Transverse colon (tissue), 4 donors: ENCODE data around the gene RSL1D1. TPM values are rescaled to one million over a fixed set of nuclear protein-coding genes. Genes with fewer than 3 reads are reported as not detected.

Source experiments
- DNase-seq: peaks from one replicate; pipeline ENCODE4 v3.0.0-alpha.2; 2019
- H3K27ac ChIP-seq, 4 donors: fragments of 200-600 bp; sonication (generic); 2 replicates each; pipeline ENCODE4 v1.5.1; 2016 to 2018; ENCODE audit warnings: inconsistent platforms in 4 of 4
- H3K27me3 ChIP-seq: fragments of 200-600 bp; sonication (generic); 2 replicates; pipeline ENCODE4 v1.5.1; 2017; ENCODE audit warnings: inconsistent platforms
- H3K36me3 ChIP-seq, 4 donors: fragments of 200-600 bp; sonication (generic); 2 replicates each; pipeline ENCODE4 v1.5.1; 2017 to 2019; ENCODE audit warnings: inconsistent platforms in 4 of 4
- H3K4me1 ChIP-seq, 4 donors: fragments of 200-600 bp; sonication (generic); 2 replicates each; pipeline ENCODE4 v1.5.1; 2017 to 2020; ENCODE audit warnings: inconsistent platforms in 4 of 4
- H3K4me3 ChIP-seq, 4 donors: fragments of 200-600 bp; sonication (generic); 1 replicate in 1 of 4; 2 replicates in 3 of 4; pipeline versions ENCODE4 v1.5.1 to v1.6.1; 2017 to 2019; ENCODE audit warnings: inconsistent platforms in 4 of 4
- H3K9me3 ChIP-seq, 2 donors: fragments of 200-600 bp; sonication (generic); 2 replicates each; pipeline ENCODE4 v1.5.1; 2017 to 2019; ENCODE audit warnings: inconsistent platforms in 2 of 2
- EP300 ChIP-seq: sonication (generic); formaldehyde crosslinking; IDR thresholded peaks from one replicate; pipeline ENCODE4 v1.6.1; 2017; ENCODE audit warnings: antibody characterized with exemption, low read depth
- POLR2A ChIP-seq: fragments of 450-650 bp; IDR thresholded peaks from one replicate; pipeline ENCODE4 v1.6.1; 2016; ENCODE audit warnings: antibody characterized with exemption, mild to moderate bottlenecking, moderate library complexity
- POLR2AphosphoS5 ChIP-seq, 3 donors: sonication (generic); formaldehyde crosslinking; IDR thresholded peaks; one replicate each; pipeline ENCODE4 v1.6.1; 2016; ENCODE audit warnings: antibody characterized with exemption in 3 of 3
- WGBS, 2 donors: methylation state at CpG; one replicate each; pipeline ENCODE4 v1.1.5; 2018; ENCODE audit warnings: low coverage in 1 of 2; 5-methylcytosine and 5-hydroxymethylcytosine counted together
- in situ Hi-C, 4 donors: fragments of 200-750 bp; cut with MboI; loops; one replicate each; pipeline versions ENCODE4 v1.15.0 to v1.15.1; 2017; ENCODE audit warnings: low sequenced_read_pairs in 3 of 4, low pct_ligation_motif_present in 1 of 4, low pct_unique_long_range_greater_than_20kb in 1 of 4
- intact Hi-C: fragments of 100-400 bp; cut with DNase I; formaldehyde crosslinking; loops from one replicate; pipeline ENCODE4 v1.15.1; 2023; ENCODE audit warnings: low total_unique reads
- total RNA-seq, 4 donors: library from RNA; depleted of rRNA; stranded (reverse); fragments of >200 nt; gene quantifications; one replicate each; pipeline ENCODE4 v1.1.0, GENCODE V29; 2016
- TF ChIP-seq, protein P1 (sequence below), 5 experiments: fragments of 200-600 bp in 3 of 5; fragments of 450-650 bp in 2 of 5; sonication (generic) in 3 of 5; IDR thresholded peaks; 1 replicate in 2 of 5; 2 replicates in 3 of 5; pipeline ENCODE4 v1.5.1; 2016 to 2017; ENCODE audit warnings: antibody characterized with exemption in 5 of 5, inconsistent platforms in 3 of 5, mild to moderate bottlenecking in 2 of 5, moderate library complexity in 1 of 5

Gene RSL1D1
- total RNA-seq, 4 donors from 2014 or later = 41.5 to 120 (median 65.9) TPM

DNA sequence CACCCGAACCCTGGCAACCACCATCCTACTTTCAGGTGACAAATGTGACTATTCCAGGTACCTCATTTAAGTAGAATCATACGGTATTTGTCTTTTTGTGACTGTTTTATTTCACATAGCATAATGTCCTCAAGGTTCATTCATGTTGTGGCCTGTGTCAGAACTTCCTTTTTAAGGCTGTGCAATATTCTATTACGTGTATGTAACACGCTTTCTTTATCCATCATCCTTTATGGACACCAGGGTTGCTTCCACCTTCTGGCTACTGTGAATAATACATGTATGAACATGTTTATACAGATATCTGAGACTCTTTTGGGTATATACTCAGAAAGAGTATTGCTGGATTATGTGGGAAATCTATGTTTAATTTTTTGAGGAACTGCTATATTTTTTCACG, 28.7 kb upstream of the RSL1D1 start:
- DNase-seq = no peak
- intact Hi-C loops = no loop called here
- Histone ChIP-seq H3K9me3 (no peaks in the 10 kb centered on the region), H3K4me1 (no peaks in the 10 kb centered on the region), H3K27me3 (no peaks in the 10 kb centered on the region), H3K27ac (no peak overlapping the region), H3K36me3 (peaks cover 0 to 81% (median 25%) of the 10 kb centered on the region in 4 donors), H3K4me3 (no peak overlapping the region)
- 90 to 91% methylated on average over 5 of the region's 5 CpGs for WGBS, 2 donors
- in situ Hi-C loops = loop anchor here in 1 of 4 donors (10.0 kb wide), 1 partner anchor 185 kb away; no protein-coding TSS in a partner anchor
- TF ChIP-seq POLR2AphosphoS5 (IDR thresholded peaks at IDR 0.05) (no peak), POLR2A (no peak), EP300 (no peak)

DNA sequence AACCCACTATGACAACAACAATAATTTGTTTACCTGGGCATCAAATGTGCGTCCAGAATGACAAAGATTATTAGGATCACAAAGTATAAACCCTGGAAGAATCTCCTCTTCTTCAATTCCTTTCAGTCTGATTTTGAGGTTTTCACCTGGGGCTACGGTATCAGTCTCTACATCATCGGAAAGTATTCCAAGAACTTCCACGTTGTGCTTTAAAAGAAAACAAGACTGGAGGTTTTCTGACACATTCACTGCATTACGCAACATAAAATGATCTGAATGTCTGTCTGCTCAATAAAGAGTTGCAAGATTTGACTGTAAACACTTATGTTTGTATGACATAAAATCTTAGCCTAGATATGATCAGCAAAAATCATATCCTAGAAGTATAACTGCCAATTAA, 26.0 kb upstream of the RSL1D1 start:
- no peak for DNase-seq
- Histone ChIP-seq H3K27me3 (no peaks in the 10 kb centered on the region), H3K4me1 (no peaks in the 10 kb centered on the region), H3K36me3 (peaks cover 0 to 71% (median 27%) of the 10 kb centered on the region in 4 donors), H3K9me3 (no peaks in the 10 kb centered on the region), H3K27ac (no peak overlapping the region), H3K4me3 (no peak overlapping the region)
- WGBS, 2 donors = 87 to 91% methylated on average over 5 of the region's 5 CpGs
- in situ Hi-C loops (no loop called here), intact Hi-C loops (no loop called here)
- TF ChIP-seq, protein P1, sequence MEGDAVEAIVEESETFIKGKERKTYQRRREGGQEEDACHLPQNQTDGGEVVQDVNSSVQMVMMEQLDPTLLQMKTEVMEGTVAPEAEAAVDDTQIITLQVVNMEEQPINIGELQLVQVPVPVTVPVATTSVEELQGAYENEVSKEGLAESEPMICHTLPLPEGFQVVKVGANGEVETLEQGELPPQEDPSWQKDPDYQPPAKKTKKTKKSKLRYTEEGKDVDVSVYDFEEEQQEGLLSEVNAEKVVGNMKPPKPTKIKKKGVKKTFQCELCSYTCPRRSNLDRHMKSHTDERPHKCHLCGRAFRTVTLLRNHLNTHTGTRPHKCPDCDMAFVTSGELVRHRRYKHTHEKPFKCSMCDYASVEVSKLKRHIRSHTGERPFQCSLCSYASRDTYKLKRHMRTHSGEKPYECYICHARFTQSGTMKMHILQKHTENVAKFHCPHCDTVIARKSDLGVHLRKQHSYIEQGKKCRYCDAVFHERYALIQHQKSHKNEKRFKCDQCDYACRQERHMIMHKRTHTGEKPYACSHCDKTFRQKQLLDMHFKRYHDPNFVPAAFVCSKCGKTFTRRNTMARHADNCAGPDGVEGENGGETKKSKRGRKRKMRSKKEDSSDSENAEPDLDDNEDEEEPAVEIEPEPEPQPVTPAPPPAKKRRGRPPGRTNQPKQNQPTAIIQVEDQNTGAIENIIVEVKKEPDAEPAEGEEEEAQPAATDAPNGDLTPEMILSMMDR (IDR thresholded peaks at IDR 0.05) = no peak
- TF ChIP-seq POLR2AphosphoS5 (IDR thresholded peaks at IDR 0.05) (no peak), POLR2A (no peak), EP300 (no peak)

DNA sequence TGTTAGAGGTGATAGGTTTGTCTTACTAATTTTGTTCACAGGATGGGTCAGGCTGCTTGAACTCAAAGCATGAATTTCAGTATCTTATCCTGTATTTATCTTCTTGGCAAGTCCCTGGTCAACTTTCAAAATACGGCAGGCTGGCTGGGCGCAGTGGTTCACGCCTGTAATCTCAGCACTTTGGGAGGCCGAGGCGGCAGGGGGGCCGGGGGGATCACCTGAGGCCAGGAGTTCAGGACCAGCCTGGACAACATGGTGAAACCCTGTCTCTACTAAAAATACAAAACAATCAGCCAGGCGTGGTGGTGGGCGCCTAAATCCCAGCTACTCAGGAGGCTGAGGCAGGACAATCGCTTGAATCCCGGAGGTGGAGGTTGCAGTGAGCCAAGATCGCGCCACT, 25.0 kb upstream of the RSL1D1 start:
- no peak for TF ChIP-seq POLR2A
- no peak for TF ChIP-seq EP300
- TF ChIP-seq, protein P1 (IDR thresholded peaks at IDR 0.05) = no peak
- no peak for TF ChIP-seq POLR2AphosphoS5 (IDR thresholded peaks at IDR 0.05)
- in situ Hi-C loops = no loop called here
- no peaks in the 10 kb centered on the region for H3K9me3 ChIP-seq
- DNase-seq = no peak
- H3K27me3 ChIP-seq = no peaks in the 10 kb centered on the region
- no peak overlapping the region for H3K4me3 ChIP-seq
- H3K36me3 ChIP-seq = peaks cover 0 to 64% (median 23%) of the 10 kb centered on the region in 4 donors
- WGBS, 2 donors = 93% methylated on average over 12 of the region's 12 CpGs; no CpG with 5 or more reads in 1 of the 2 donors
- no peaks in the 10 kb centered on the region for H3K4me1 ChIP-seq
- intact Hi-C loops = no loop called here
- H3K27ac ChIP-seq = no peak overlapping the region

DNA sequence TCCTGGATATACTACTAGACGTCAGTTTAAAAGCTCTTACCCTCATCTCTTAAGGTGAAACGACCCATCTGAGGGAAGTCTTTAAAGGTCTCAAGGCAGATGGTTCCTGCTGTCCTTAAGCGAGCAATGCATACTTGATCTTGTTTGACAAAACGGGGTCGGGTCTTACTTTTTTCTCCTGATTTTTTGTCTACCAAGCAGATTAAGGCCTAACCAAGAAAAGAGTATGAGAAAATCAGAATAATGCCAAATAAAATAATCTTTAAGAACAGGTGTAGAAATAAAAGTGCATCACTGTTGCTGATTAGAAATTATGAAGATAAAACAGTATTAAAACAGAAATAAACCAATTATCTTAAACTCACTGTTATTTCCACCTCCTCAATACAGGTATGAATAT, 24.4 kb upstream of the RSL1D1 start:
- intact Hi-C loops (no loop called here), in situ Hi-C loops (no loop called here)
- DNase-seq = no peak
- Histone ChIP-seq H3K36me3 (peaks cover 0 to 58% (median 23%) of the 10 kb centered on the region in 4 donors), H3K27ac (no peak overlapping the region), H3K27me3 (no peaks in the 10 kb centered on the region), H3K4me1 (peaks cover 0 to 5% (median 0%) of the 10 kb centered on the region in 4 donors), H3K4me3 (no peak overlapping the region), H3K9me3 (no peaks in the 10 kb centered on the region)
- TF ChIP-seq POLR2AphosphoS5 (IDR thresholded peaks at IDR 0.05) = no peak
- 86 to 95% methylated on average over 4 to 5 of the region's 5 CpGs for WGBS, 2 donors

DNA sequence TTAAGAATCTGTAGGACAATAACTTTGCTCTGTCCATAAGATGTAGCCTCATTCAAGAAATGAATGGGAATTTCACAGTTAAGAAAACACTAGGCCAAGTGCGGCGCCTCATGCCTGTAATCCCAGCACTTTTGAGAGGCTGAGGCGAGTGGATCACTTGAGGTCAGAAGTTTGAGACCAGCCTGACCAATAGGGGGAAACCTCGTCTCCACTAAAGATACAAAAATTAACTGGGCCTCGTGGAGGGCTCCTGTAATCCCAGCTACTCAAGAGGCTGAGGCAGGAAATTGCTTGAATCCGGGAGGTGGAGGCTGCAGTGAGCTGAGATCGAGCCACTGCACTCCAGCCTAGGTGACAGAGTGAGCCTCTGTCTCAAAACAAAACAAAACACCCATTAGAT, 19.9 kb upstream of the RSL1D1 start:
- H3K27me3 ChIP-seq = no peaks in the 10 kb centered on the region
- intact Hi-C loops = no loop called here
- in situ Hi-C loops = no loop called here
- no peak for DNase-seq
- no peaks in the 10 kb centered on the region for H3K9me3 ChIP-seq
- H3K36me3 ChIP-seq = peaks cover 0 to 28% (median 12%) of the 10 kb centered on the region in 4 donors
- no peak overlapping the region for H3K4me3 ChIP-seq
- peaks cover 0 to 9% (median 3%) of the 10 kb centered on the region in 4 donors for H3K4me1 ChIP-seq
- TF ChIP-seq EP300 = no peak
- TF ChIP-seq, protein P1 (IDR thresholded peaks at IDR 0.05) = peak in 1 of 5 experiments; percentile 8
- no peak for TF ChIP-seq POLR2A
- WGBS, 2 donors = 62 to 63% methylated on average over 5 to 7 of the region's 7 CpGs
- no peak overlapping the region for H3K27ac ChIP-seq
